ENCODE results near the gene HOXD9. TPM values are rescaled to one million over a fixed set of nuclear protein-coding genes. Genes with fewer than 3 reads are reported as not detected.

HOXD9 gene
- total RNA-seq, 1 donor from 2014 or later, result 5.7 TPM

- H3K27me3 ChIP-seq (ENCODE audit: control insufficient read depth in 3 of 3, insufficient read depth in 3 of 3, low read length in 3 of 3), result peaks cover 89 to 92% (median 90%) of the 10 kb centered on the region in 3 donors
Measured at GRCh38 chr2:176111309-176111663, 11.2 kb upstream of the HOXD9 start.

GRCh38 chr2:176111846-176112374, 10.6 kb upstream of the HOXD9 start:
- Histone ChIP-seq H3K36me3 (ENCODE audit: control insufficient read depth in 3 of 3, insufficient read depth in 3 of 3, low read length in 3 of 3) (no peaks in the 10 kb centered on the region), H3K9me3 (ENCODE audit: control insufficient read depth in 3 of 3, low read length in 3 of 3) (no peaks in the 10 kb centered on the region), H3K4me3 (ENCODE audit: low read length in 3 of 3) (no peak overlapping the region), H3K9ac (ENCODE audit: low read depth in 1 of 3, low read length in 3 of 3) (no peak overlapping the region), H3K27me3 (ENCODE audit: control insufficient read depth in 3 of 3, insufficient read depth in 3 of 3, low read length in 3 of 3) (peaks cover 90 to 92% (median 92%) of the 10 kb centered on the region in 3 donors), H3K4me1 (ENCODE audit: control insufficient read depth in 3 of 3, insufficient read depth in 3 of 3, low read length in 3 of 3) (peaks cover 4 to 11% (median 6%) of the 10 kb centered on the region in 3 donors), H3K27ac (ENCODE audit: low read depth, low read length) (no peak overlapping the region)

More at GRCh38 chr2:176111309-176111663, 11.2 kb upstream of the HOXD9 start:
- Histone ChIP-seq H3K4me1 (ENCODE audit: control insufficient read depth in 3 of 3, insufficient read depth in 3 of 3, low read length in 3 of 3) (peaks cover 8 to 9% (median 8%) of the 10 kb centered on the region in 3 donors), H3K36me3 (ENCODE audit: control insufficient read depth in 3 of 3, insufficient read depth in 3 of 3, low read length in 3 of 3) (no peaks in the 10 kb centered on the region), H3K9me3 (ENCODE audit: control insufficient read depth in 3 of 3, low read length in 3 of 3) (no peaks in the 10 kb centered on the region), H3K27ac (ENCODE audit: low read depth, low read length) (no peak overlapping the region), H3K9ac (ENCODE audit: low read depth in 1 of 3, low read length in 3 of 3) (no peak overlapping the region), H3K4me3 (ENCODE audit: low read length in 3 of 3) (no peak overlapping the region)

GRCh38 chr2:176112375-176113302, 9.9 kb upstream of the HOXD9 start:
- Histone ChIP-seq H3K27ac (ENCODE audit: low read depth, low read length) (no peak overlapping the region), H3K27me3 (ENCODE audit: control insufficient read depth in 3 of 3, insufficient read depth in 3 of 3, low read length in 3 of 3) (peaks cover 93 to 95% (median 94%) of the 10 kb centered on the region in 3 donors), H3K9me3 (ENCODE audit: control insufficient read depth in 3 of 3, low read length in 3 of 3) (no peaks in the 10 kb centered on the region)

GRCh38 chr2:176114120-176114929, 8.2 kb upstream of the HOXD9 start:
- Histone ChIP-seq H3K36me3 (ENCODE audit: control insufficient read depth in 3 of 3, insufficient read depth in 3 of 3, low read length in 3 of 3) (no peaks in the 10 kb centered on the region), H3K4me1 (ENCODE audit: control insufficient read depth in 3 of 3, insufficient read depth in 3 of 3, low read length in 3 of 3) (peaks cover 6 to 9% (median 8%) of the 10 kb centered on the region in 3 donors), H3K9me3 (ENCODE audit: control insufficient read depth in 3 of 3, low read length in 3 of 3) (no peaks in the 10 kb centered on the region), H3K9ac (ENCODE audit: low read depth in 1 of 3, low read length in 3 of 3) (no peak overlapping the region), H3K4me3 (ENCODE audit: low read length in 3 of 3) (no peak overlapping the region), H3K27ac (ENCODE audit: low read depth, low read length) (no peak overlapping the region), H3K27me3 (ENCODE audit: control insufficient read depth in 3 of 3, insufficient read depth in 3 of 3, low read length in 3 of 3) (peaks cover 95 to 97% (median 95%) of the 10 kb centered on the region in 3 donors)

More at GRCh38 chr2:176112375-176113302, 9.9 kb upstream of the HOXD9 start:
- no peaks in the 10 kb centered on the region for H3K36me3 ChIP-seq (ENCODE audit: control insufficient read depth in 3 of 3, insufficient read depth in 3 of 3, low read length in 3 of 3)
- peaks cover 2 to 10% (median 4%) of the 10 kb centered on the region in 3 donors for H3K4me1 ChIP-seq (ENCODE audit: control insufficient read depth in 3 of 3, insufficient read depth in 3 of 3, low read length in 3 of 3)
- H3K9ac ChIP-seq (ENCODE audit: low read depth in 1 of 3, low read length in 3 of 3), result no peak overlapping the region
- H3K4me3 ChIP-seq (ENCODE audit: low read length in 3 of 3), result no peak overlapping the region

GRCh38 chr2:176114930-176115625, 7.4 kb upstream of the HOXD9 start:
- no peak overlapping the region for H3K4me3 ChIP-seq (ENCODE audit: low read length in 3 of 3)
- no peak overlapping the region for H3K27ac ChIP-seq (ENCODE audit: low read depth, low read length)
- H3K9me3 ChIP-seq (ENCODE audit: control insufficient read depth in 3 of 3, low read length in 3 of 3), result no peaks in the 10 kb centered on the region
- H3K4me1 ChIP-seq (ENCODE audit: control insufficient read depth in 3 of 3, insufficient read depth in 3 of 3, low read length in 3 of 3), result peaks cover 6 to 9% (median 8%) of the 10 kb centered on the region in 3 donors
- peaks cover 93 to 97% (median 94%) of the 10 kb centered on the region in 3 donors for H3K27me3 ChIP-seq (ENCODE audit: control insufficient read depth in 3 of 3, insufficient read depth in 3 of 3, low read length in 3 of 3)
- no peaks in the 10 kb centered on the region for H3K36me3 ChIP-seq (ENCODE audit: control insufficient read depth in 3 of 3, insufficient read depth in 3 of 3, low read length in 3 of 3)
- no peak overlapping the region for H3K9ac ChIP-seq (ENCODE audit: low read depth in 1 of 3, low read length in 3 of 3)

GRCh38 chr2:176115883-176116813, 6.4 kb upstream of the HOXD9 start, which contains the start of gene HOXD10:
Gene HOXD10, plus strand, starts transcription at chr2:176116778. Its CDS starts 56 bp downstream, at chr2:176116834.
- Histone ChIP-seq H3K36me3 (ENCODE audit: control insufficient read depth in 3 of 3, insufficient read depth in 3 of 3, low read length in 3 of 3) (no peaks in the 10 kb centered on the region), H3K9ac (ENCODE audit: low read depth in 1 of 3, low read length in 3 of 3) (peak within 1 kb of the TSS in 2 of 3 donors; percentile 32 to 40), H3K27ac (ENCODE audit: low read depth, low read length) (peak within 1 kb of the TSS; percentile 30), H3K4me3 (ENCODE audit: low read length in 3 of 3) (peak within 1 kb of the TSS; percentile 7 to 56 (median 32)), H3K27me3 (ENCODE audit: control insufficient read depth in 3 of 3, insufficient read depth in 3 of 3, low read length in 3 of 3) (peaks cover 93 to 97% (median 94%) of the 10 kb centered on the region in 3 donors), H3K9me3 (ENCODE audit: control insufficient read depth in 3 of 3, low read length in 3 of 3) (no peaks in the 10 kb centered on the region), H3K4me1 (ENCODE audit: control insufficient read depth in 3 of 3, insufficient read depth in 3 of 3, low read length in 3 of 3) (peaks cover 6 to 9% (median 8%) of the 10 kb centered on the region in 3 donors)

GRCh38 chr2:176117162-176117822, 5.2 kb upstream of the HOXD9 start:
- no peak overlapping the region for H3K27ac ChIP-seq (ENCODE audit: low read depth, low read length)
- peaks cover 6 to 11% (median 9%) of the 10 kb centered on the region in 3 donors for H3K4me1 ChIP-seq (ENCODE audit: control insufficient read depth in 3 of 3, insufficient read depth in 3 of 3, low read length in 3 of 3)
- no peaks in the 10 kb centered on the region for H3K9me3 ChIP-seq (ENCODE audit: control insufficient read depth in 3 of 3, low read length in 3 of 3)
- no peak overlapping the region for H3K9ac ChIP-seq (ENCODE audit: low read depth in 1 of 3, low read length in 3 of 3)
- H3K36me3 ChIP-seq (ENCODE audit: control insufficient read depth in 3 of 3, insufficient read depth in 3 of 3, low read length in 3 of 3), result no peaks in the 10 kb centered on the region
- peaks cover 94 to 98% (median 94%) of the 10 kb centered on the region in 3 donors for H3K27me3 ChIP-seq (ENCODE audit: control insufficient read depth in 3 of 3, insufficient read depth in 3 of 3, low read length in 3 of 3)
- H3K4me3 ChIP-seq (ENCODE audit: low read length in 3 of 3), result peak overlapping the region in 1 of 3 donors; percentile 56

GRCh38 chr2:176117823-176118371, 4.6 kb upstream of the HOXD9 start:
- no peaks in the 10 kb centered on the region for H3K36me3 ChIP-seq (ENCODE audit: control insufficient read depth in 3 of 3, insufficient read depth in 3 of 3, low read length in 3 of 3)
- peaks cover 94 to 95% (median 94%) of the 10 kb centered on the region in 3 donors for H3K27me3 ChIP-seq (ENCODE audit: control insufficient read depth in 3 of 3, insufficient read depth in 3 of 3, low read length in 3 of 3)
- no peak overlapping the region for H3K9ac ChIP-seq (ENCODE audit: low read depth in 1 of 3, low read length in 3 of 3)
- peaks cover 9 to 14% (median 12%) of the 10 kb centered on the region in 3 donors for H3K4me1 ChIP-seq (ENCODE audit: control insufficient read depth in 3 of 3, insufficient read depth in 3 of 3, low read length in 3 of 3)
- H3K9me3 ChIP-seq (ENCODE audit: control insufficient read depth in 3 of 3, low read length in 3 of 3), result no peaks in the 10 kb centered on the region
- no peak overlapping the region for H3K4me3 ChIP-seq (ENCODE audit: low read length in 3 of 3)
- H3K27ac ChIP-seq (ENCODE audit: low read depth, low read length), result no peak overlapping the region

Data from skeletal muscle tissue (tissue), 4 donors.